EL (cell line): ENCODE results near the gene CALN1.
"Not testable (repeated sequence)": the region's sequence is repeated elsewhere in the genome, so short reads cannot be mapped to it uniquely, and the experiment has no call there.

ENCODE experiments used
- DNase-seq: peaks from one replicate; pipeline ENCODE4 v3.0.0-alpha.2; 2016

Gene CALN1

GRCh38 chr7:72080341-72080766 is 331.8 kb downstream of the CALN1 start:
- no peak for DNase-seq

GRCh38 chr7:72078856-72079255 is 333.3 kb downstream of the CALN1 start:
- DNase-seq = no peak

- no peak for DNase-seq
Measured at GRCh38 chr7:72078301-72078700, 333.8 kb downstream of the CALN1 start.

GRCh38 chr7:72077786-72078185 is 334.4 kb downstream of the CALN1 start:
- DNase-seq = no peak

- no peak for DNase-seq
Measured at GRCh38 chr7:72072901-72073300, 339.2 kb downstream of the CALN1 start.

- DNase-seq = no peak
Measured at GRCh38 chr7:72069263-72069662, 342.9 kb downstream of the CALN1 start.

- DNase-seq = not testable (repeated sequence)
Measured at GRCh38 chr7:72065764-72066163, 346.4 kb downstream of the CALN1 start.

GRCh38 chr7:72064916-72065315 is 347.2 kb downstream of the CALN1 start:
- DNase-seq = no peak

GRCh38 chr7:72063330-72063729 is 348.8 kb downstream of the CALN1 start:
- no peak for DNase-seq

GRCh38 chr7:72062666-72063065 is 349.5 kb downstream of the CALN1 start:
- DNase-seq = no peak

- no peak for DNase-seq
Measured at GRCh38 chr7:72059925-72060324, 352.2 kb downstream of the CALN1 start.

GRCh38 chr7:72058579-72058978 is 353.6 kb downstream of the CALN1 start:
- no peak for DNase-seq

- no peak for DNase-seq
Measured at GRCh38 chr7:72057796-72058195, 354.3 kb downstream of the CALN1 start.

GRCh38 chr7:72057231-72057630 is 354.9 kb downstream of the CALN1 start:
- no peak for DNase-seq

GRCh38 chr7:72055426-72055825 is 356.7 kb downstream of the CALN1 start:
- DNase-seq = no peak

- no peak for DNase-seq
Measured at GRCh38 chr7:72053292-72053691, 358.8 kb downstream of the CALN1 start.

- DNase-seq = no peak
Measured at GRCh38 chr7:72048420-72048819, 363.7 kb downstream of the CALN1 start.

- DNase-seq = no peak
Measured at GRCh38 chr7:72042855-72043254, 369.3 kb downstream of the CALN1 start.

- no peak for DNase-seq
Measured at GRCh38 chr7:72040641-72041040, 371.5 kb downstream of the CALN1 start.

- DNase-seq = no peak
Measured at GRCh38 chr7:72039460-72039859, 372.7 kb downstream of the CALN1 start.

- DNase-seq = no peak
Measured at GRCh38 chr7:72038022-72038732, 374.0 kb downstream of the CALN1 start.

GRCh38 chr7:72037516-72037915 is 374.6 kb downstream of the CALN1 start:
- no peak for DNase-seq

- no peak for DNase-seq
Measured at GRCh38 chr7:72035266-72035665, 376.9 kb downstream of the CALN1 start.

- DNase-seq = no peak
Measured at GRCh38 chr7:72032934-72033333, 379.2 kb downstream of the CALN1 start.

GRCh38 chr7:72030994-72031667 is 381.0 kb downstream of the CALN1 start:
- no peak for DNase-seq
